Psoas muscle (tissue), 8 donors: ENCODE results near the gene TBC1D30. TPM values are rescaled to one million over a fixed set of nuclear protein-coding genes. Genes with fewer than 3 reads are reported as not detected.

Source experiments
- ATAC-seq, 4 donors: fragments of 200-7000 bp; cut with Tn5 transposase; one replicate each; pipeline ENCODE4 v1.9.1; 2020; ENCODE audit warnings: moderate library complexity in 3 of 4, mild to moderate bottlenecking in 2 of 4
- DNase-seq, 2 donors: peaks; one replicate each; pipeline ENCODE4 v3.0.0-alpha.2; 2020
- H3K27ac ChIP-seq: fragments of 200-600 bp; one replicate; pipeline ENCODE4 v1.8.0; 2022
- H3K27me3 ChIP-seq, 3 donors: fragments of 200-600 bp in 1 of 3; one replicate each; pipeline versions ENCODE4 v1.6.1 to v1.8.0; 2013 to 2022; ENCODE audit warnings: low read length in 2 of 3, mild to moderate bottlenecking in 2 of 3, moderate library complexity in 1 of 3; ENCODE audit not compliant: insufficient read depth in 3 of 3
- H3K36me3 ChIP-seq, 2 donors: fragments of 200-600 bp in 1 of 2; one replicate each; pipeline versions ENCODE4 v1.6.1 to v1.8.0; 2013 to 2022; ENCODE audit warnings: low read depth in 1 of 2, mild to moderate bottlenecking in 1 of 2, moderate library complexity in 1 of 2; ENCODE audit not compliant: insufficient read depth in 1 of 2
- H3K4me1 ChIP-seq: fragments of 200-600 bp; one replicate; pipeline ENCODE4 v1.8.0; 2022
- H3K4me3 ChIP-seq: fragments of 200-600 bp; one replicate; pipeline ENCODE4 v1.8.0; 2022; ENCODE audit warnings: mild to moderate bottlenecking
- H3K9me3 ChIP-seq: fragments of 200-600 bp; one replicate; pipeline ENCODE4 v1.8.0; 2022
- CTCF ChIP-seq: fragments of 200-600 bp; IDR thresholded peaks from one replicate; pipeline ENCODE4 v1.8.0; 2022; ENCODE audit warnings: antibody characterized with exemption
- WGBS, 3 donors: extraction: QIAGEN DNeasy Blood & Tissue Kit; methylation state at CpG; one replicate each; pipeline versions ENCODE4 v1.1.6 to v1.1.7; 2013; 5-methylcytosine and 5-hydroxymethylcytosine counted together
- intact Hi-C, 2 donors: fragments of 100-400 bp; cut with DNase I; formaldehyde crosslinking; loops; one replicate each; pipeline versions ENCODE4 v1.11.0 to v1.14.2; 2022
- polyA plus RNA-seq, 3 donors: library from polyadenylated mRNA; stranded (reverse); fragments of 200-250 nt; gene quantifications; one replicate each; pipeline ENCODE4 v1.2.3, GENCODE V29; 2013
- total RNA-seq, 4 donors: library from RNA; stranded (reverse); fragmentation: NEBNext Ultra II Directional in 2 of 4; extraction: Animal tissue kit (Norgen Biotek cat#: 25700) in 2 of 4; gene quantifications; one replicate each; pipeline versions ENCODE4 v1.2.1 to v1.2.4, GENCODE V29; 2021 to 2023
- donor health status: healthy with polysubstance abuse.
- donor health status: DM: no; HTN: no; CAD: no; lungs with moderate emphysema.
- donor health status: Bipolar disorder and iron deficiency.
- donor health status: healthy.
- donor health status: DM: yes; HTN: yes; CAD: no.
- donor health status: DM: no; HTN: no; CAD: no.
- donor health status: DM: no; HTN: no; CAD: no.
- donor health status: DM: yes; HTN: yes; CAD: no.

The TBC1D30 gene
- total and polyA plus RNA-seq, 7 donors = 0.09 to 1.0 (median 0.49) TPM

DNA sequence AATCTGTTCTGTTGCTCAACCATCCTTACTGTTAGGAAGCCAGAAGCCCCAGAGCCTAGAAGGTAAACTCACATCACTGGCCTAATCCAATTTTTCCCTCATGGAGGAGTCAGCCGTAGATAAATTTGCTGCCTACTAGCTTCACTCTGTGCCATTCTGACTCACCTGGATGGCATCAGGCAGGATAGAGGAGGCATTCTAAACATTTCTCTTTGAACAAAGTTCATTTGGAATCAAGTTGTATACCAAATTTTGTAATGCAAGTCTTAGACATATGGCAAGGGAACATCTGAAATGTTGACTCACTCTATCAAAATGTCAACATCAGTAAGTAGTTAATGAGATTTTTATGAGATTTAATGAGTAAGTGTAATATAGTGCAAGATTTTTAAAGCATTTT, 13.6 kb upstream of the TBC1D30 start:
- Histone ChIP-seq H3K4me1 (no peaks in the 10 kb centered on the region), H3K27ac (no peak overlapping the region), H3K27me3 (peaks cover 0 to 3% (median 0%) of the 10 kb centered on the region in 3 donors), H3K4me3 (no peak overlapping the region), H3K9me3 (no peaks in the 10 kb centered on the region), H3K36me3 (no peaks in the 10 kb centered on the region)
- intact Hi-C loops = no loop called here
- no peak for ATAC-seq
- DNase-seq = no peak
- TF ChIP-seq CTCF = no peak
- WGBS, 3 donors = 79 to 92% (median 88%) methylated on average over 1 of the region's 1 CpG

- H3K36me3 ChIP-seq = no peaks in the 10 kb centered on the region
- no peak overlapping the region for H3K27ac ChIP-seq
- no peaks in the 10 kb centered on the region for H3K9me3 ChIP-seq
- no peaks in the 10 kb centered on the region for H3K27me3 ChIP-seq
- H3K4me3 ChIP-seq = no peak overlapping the region
- ATAC-seq (no peak), DNase-seq (no peak)
- no peak for TF ChIP-seq CTCF
- intact Hi-C loops = no loop called here
- WGBS, 3 donors = 56 to 74% (median 68%) methylated on average over 3 of the region's 3 CpGs
- no peaks in the 10 kb centered on the region for H3K4me1 ChIP-seq
Measured at GRCh38 chr12:64813723-64814122, 10.7 kb upstream of the TBC1D30 start.

DNA sequence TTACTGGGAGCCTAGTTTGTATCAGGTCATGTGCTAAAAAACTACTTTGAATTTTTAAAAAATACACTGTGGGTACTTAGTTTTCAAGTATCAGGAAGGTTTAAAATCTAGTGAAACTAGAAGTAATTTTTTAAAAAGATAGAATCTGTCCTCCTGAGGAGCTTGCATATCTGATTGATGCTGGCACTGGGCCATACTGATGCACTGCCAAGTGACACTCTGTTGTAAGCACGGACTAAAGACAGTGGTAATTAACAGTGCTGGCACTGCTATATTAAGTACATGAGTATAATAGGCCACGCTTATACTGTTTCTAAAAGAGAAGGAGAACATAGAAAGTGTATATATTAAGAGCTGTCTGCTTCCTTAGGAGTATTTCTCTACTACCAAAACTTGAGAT, 10.0 kb upstream of the TBC1D30 start:
- Histone ChIP-seq H3K4me3 (no peak overlapping the region), H3K27ac (no peak overlapping the region), H3K36me3 (no peaks in the 10 kb centered on the region), H3K4me1 (no peaks in the 10 kb centered on the region), H3K27me3 (no peaks in the 10 kb centered on the region), H3K9me3 (no peaks in the 10 kb centered on the region)
- WGBS, 3 donors = 31 to 38% (median 32%) methylated on average over 2 of the region's 2 CpGs
- DNase-seq (no peak), ATAC-seq (no peak)
- intact Hi-C loops = no loop called here
- no peak for TF ChIP-seq CTCF

DNA sequence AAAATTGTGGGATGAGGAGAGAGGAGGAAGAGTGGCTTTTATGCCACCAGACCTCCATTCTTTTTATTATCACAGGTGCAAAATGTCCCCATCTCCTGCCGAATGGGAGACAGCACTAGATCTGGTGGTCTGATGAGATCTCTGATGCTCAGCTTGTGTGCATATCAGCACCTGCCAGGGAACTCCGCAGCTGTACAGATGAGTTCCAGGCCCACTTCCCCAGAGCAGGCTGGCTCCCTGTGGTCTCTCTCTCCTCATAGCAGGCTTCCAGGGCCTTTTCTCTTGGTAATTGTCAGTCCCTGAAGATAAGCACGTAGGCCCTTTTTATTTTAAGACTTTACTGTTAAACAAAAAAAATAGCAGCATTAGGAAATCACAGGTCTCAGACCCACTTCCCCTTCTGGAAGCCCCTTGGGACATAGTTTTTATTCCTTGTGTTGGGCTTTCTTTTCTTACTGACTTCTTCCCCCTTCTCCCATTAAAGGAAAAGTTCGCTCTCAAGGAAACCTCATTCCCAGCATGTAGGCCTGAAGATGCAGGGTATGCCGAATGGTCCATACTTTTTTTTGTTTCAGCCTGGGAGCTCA, 4.5 kb upstream of the TBC1D30 start:
- H3K9me3 ChIP-seq = peaks cover 9% of the 10 kb centered on the region
- no peaks in the 10 kb centered on the region for H3K36me3 ChIP-seq
- peaks cover 4% of the 10 kb centered on the region for H3K4me1 ChIP-seq
- H3K27me3 ChIP-seq = peaks cover 0 to 22% (median 7%) of the 10 kb centered on the region in 3 donors
- intact Hi-C loops = no loop called here
- WGBS, 3 donors = 72 to 73% (median 73%) methylated on average over 5 of the region's 5 CpGs
- ATAC-seq (no peak), DNase-seq (no peak)
- no peak overlapping the region for H3K4me3 ChIP-seq
- H3K27ac ChIP-seq = no peak overlapping the region
- no peak for TF ChIP-seq CTCF

GRCh38 chr12:64820593-64820992, 3.9 kb upstream of the TBC1D30 start:
- WGBS, 3 donors = 78 to 91% (median 87%) methylated on average over 3 of the region's 3 CpGs
- Histone ChIP-seq H3K27ac (no peak overlapping the region), H3K36me3 (no peaks in the 10 kb centered on the region), H3K4me1 (peaks cover 9% of the 10 kb centered on the region), H3K9me3 (peaks cover 9% of the 10 kb centered on the region), H3K27me3 (peaks cover 0 to 29% (median 9%) of the 10 kb centered on the region in 3 donors), H3K4me3 (no peak overlapping the region)
- TF ChIP-seq CTCF = no peak
- intact Hi-C loops = no loop called here
- DNase-seq = no peak
- no peak for ATAC-seq
